HG03521 (cell line): ENCODE results near the gene EXOC3.
"Not testable (repeated sequence)": the region's sequence is repeated elsewhere in the genome, so short reads cannot be mapped to it uniquely, and the experiment has no call there.

Experiments
- ATAC-seq: cut with Tn5 transposase; IDR thresholded peaks from one replicate; pipeline ENCODE4 v1.9.1; 2021; ENCODE audit warnings: mild to moderate bottlenecking, moderate library complexity; ENCODE audit not compliant: unreplicated experiment

The EXOC3 gene

GRCh38 chr5:483434-484140 is 40.6 kb downstream of the EXOC3 start:
- ATAC-seq: no peak

GRCh38 chr5:484556-484955 is 41.6 kb downstream of the EXOC3 start:
- no peak for ATAC-seq

GRCh38 chr5:485113-485945 is 42.4 kb downstream of the EXOC3 start:
- ATAC-seq: no peak

- ATAC-seq: no peak
Observed at GRCh38 chr5:485946-486491, 43.0 kb downstream of the EXOC3 start.

GRCh38 chr5:486597-486996 is 43.6 kb downstream of the EXOC3 start:
- ATAC-seq: not testable (repeated sequence)

- no peak for ATAC-seq
Observed at GRCh38 chr5:488241-488640, 45.3 kb downstream of the EXOC3 start.

- no peak for ATAC-seq
Observed at GRCh38 chr5:488744-489688, 46.0 kb downstream of the EXOC3 start.

- ATAC-seq: no peak
Observed at GRCh38 chr5:489689-490080, 46.7 kb downstream of the EXOC3 start.

DNA sequence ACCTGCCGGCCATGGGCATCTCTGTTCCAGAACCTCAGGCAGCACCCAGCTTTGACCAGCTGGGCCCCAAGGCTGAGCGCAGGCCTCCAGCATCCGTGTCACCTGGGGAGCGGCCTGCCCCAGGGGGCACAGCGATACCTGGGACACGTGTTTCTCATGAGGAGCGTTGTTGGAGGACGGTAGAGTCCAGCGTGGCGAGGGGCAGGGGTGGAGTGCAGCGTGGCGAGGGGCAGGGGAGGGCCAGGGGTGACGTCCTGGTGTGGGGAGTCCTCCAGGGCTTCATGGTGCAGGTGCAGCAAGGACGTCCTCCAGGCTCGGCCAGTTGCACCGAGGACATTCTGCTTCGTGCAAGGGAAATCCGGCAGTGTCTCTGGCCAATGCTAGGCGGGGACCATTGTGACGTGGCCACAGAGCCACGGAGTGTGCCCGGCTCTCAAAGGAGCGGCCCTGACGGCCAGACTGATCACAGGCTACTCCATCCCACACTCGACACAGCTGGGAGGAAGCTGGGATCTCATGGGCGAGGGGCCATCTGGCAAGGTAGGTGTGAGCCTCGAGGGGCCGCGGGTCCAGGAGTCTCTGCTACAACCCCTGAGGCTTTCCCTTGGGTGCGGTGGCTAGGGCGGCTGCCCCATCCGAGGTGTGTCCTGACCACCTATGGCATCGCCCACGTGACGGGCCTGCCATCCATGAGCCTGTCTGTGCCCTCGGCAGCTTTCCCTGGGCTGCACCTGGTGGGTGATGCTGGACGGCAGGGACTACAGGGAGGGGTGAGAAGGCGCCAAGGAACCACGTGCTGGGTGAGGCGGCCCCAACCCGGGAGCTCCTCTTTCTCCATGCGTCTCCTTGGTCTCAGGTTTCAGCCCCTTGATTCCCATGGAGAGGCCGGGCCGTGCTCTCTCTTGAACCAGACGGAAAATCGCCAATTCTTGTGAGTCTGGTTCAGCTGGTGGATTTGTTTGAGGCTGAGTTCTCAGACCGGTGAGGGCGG is 47.4 kb downstream of the EXOC3 start:
- no peak for ATAC-seq

DNA sequence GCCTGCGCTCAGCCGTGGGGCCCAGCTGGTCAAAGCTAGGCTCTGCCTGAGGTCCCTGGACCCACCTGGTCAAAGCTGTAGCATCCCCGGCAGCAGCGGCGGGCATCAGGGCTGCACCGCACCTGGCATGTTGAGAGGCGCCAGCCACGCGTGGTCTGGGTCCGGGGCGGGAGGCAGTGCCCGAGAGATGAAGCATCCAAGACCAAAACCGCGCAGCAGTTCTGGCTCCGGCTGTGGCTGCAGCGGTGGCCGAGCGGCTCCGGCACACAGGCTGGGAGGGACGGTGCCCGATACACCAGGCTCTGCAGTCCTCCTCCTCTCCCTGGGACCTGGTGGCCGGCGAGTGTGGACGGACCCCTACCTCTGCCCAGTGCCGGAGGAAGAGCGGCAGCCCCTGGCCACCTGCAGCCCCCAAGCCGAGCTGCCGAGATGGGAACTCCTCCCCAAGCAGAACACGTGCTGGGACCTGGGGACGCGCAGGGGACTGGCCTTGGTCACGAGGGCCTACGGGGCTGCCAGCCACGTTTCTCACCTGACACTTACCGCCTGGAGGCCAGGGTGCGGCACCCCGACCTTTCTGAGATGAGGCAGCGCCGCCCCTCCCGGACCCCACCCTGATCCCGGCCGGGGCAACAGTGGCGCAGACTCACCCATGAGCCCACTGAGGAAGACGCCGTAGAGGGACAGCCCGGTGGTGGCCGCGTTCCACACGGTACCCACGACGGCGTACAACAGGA is 48.3 kb downstream of the EXOC3 start:
- no peak for ATAC-seq

GRCh38 chr5:491856-492155 is 48.8 kb downstream of the EXOC3 start:
- no peak for ATAC-seq

DNA sequence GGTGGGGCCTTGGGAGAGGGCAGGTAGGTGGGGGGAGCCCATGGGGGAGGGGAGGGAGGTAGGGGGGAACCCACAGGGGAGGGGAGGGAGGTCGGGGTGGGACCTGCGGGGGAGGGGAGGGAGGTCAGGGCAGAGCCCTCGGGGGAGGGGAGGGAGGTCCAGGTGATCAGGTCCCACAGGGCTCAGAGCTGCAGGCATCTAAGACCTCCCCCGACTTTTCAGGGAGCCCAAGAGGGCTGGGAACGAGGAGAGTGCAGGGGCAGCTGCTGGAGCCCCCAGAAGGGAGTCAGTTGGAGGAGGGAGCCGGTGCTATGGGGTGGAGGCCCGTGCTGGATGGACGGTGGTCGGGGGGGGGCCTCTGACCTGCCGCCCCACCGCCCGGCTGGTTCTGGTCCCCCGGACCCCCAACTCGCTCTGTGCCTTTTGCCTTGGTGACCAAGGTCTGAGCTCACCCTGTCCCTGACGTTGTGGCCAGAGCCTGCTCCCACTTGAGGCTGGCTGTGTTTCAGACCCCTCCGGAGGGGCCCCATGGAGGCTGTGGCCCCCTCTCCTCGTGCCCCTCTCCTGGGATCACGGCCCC is 49.4 kb downstream of the EXOC3 start:
- ATAC-seq: no peak

GRCh38 chr5:493119-493701 is 50.2 kb downstream of the EXOC3 start:
- ATAC-seq: no peak

DNA sequence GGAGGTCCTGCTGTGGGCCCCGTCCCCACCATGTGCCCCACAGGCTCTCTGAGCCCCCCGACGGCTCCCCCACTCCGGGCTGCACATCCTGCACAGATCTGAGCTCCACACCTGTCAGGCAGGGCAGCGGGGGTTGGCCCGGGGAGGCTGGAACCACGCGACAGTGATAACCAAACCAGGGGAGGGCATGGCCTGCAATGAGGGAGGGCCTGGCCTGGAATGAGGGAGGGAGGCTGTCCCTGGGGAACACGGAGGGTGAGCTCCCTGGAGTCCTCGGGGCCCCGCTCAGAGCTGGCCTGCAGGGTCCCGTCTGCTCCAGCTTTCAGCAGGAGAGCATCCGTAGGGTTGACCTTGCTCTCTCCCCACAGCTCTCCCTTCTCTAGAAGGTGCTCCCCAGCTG is 50.8 kb downstream of the EXOC3 start:
- no peak for ATAC-seq

DNA sequence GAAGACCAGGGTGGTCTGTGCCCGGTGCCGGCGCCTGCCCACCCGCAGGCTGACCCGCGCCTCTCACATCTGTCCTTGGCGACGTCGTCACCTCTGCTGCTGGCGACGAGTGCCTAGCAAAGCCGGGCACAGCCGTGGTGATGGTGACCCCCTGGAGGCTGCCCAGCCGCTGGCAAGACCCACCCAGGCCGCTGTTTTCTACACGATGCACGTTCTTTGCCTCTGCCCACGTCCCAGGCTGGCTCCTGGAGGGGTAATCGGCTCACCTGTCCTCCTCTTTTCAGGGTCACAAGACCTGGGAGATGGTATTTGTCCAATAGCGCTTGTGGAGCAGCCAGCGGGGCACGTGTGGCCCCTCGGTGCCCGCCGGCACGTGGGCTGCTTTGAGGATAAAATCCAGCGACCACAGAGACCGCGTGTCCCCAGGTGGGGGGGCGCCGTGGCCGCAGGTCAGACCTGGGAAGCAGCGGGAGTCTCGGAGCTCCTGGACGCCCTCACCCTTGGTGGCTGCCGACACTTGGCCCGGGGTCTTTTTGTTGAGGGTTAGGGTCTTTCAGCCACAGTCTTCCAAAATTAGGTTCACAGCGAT is 51.8 kb downstream of the EXOC3 start:
- no peak for ATAC-seq

- ATAC-seq: no peak
Observed at GRCh38 chr5:496028-496427, 53.1 kb downstream of the EXOC3 start.

DNA sequence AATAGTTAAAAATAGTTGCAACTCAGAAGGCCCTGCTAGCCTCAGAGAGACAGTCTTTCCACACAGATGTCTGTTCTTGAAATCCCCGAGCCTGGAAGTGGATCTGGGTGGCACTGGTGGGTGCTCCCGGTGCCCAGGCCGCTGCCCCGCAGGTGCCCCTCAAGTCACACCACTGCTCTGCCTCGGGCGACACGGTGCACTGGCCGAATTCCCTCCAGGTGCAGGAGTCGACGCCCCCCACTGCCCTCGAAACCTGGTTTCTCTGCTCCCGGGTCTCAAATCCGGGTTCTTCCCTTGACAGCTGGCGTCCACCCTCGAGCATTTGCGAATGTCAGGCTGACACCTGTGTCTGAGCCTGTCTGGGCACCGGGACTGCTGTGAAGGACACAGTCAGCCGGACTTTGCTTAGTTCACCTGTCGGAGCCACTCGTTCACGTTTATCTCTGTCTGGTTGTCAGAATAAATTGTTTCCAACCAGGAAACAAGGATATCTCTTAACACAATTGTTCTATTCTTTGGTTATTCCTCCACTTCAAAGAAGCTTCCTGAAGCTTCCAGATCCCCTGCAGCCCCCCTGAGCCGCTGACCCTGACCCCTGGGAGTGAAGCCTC is 54.2 kb downstream of the EXOC3 start:
- no peak for ATAC-seq
